ENCODE results near the gene TUBGCP3.
"Not testable (repeated sequence)": the region's sequence is repeated elsewhere in the genome, so short reads cannot be mapped to it uniquely, and the experiment has no call there.

The TUBGCP3 gene, protein sequence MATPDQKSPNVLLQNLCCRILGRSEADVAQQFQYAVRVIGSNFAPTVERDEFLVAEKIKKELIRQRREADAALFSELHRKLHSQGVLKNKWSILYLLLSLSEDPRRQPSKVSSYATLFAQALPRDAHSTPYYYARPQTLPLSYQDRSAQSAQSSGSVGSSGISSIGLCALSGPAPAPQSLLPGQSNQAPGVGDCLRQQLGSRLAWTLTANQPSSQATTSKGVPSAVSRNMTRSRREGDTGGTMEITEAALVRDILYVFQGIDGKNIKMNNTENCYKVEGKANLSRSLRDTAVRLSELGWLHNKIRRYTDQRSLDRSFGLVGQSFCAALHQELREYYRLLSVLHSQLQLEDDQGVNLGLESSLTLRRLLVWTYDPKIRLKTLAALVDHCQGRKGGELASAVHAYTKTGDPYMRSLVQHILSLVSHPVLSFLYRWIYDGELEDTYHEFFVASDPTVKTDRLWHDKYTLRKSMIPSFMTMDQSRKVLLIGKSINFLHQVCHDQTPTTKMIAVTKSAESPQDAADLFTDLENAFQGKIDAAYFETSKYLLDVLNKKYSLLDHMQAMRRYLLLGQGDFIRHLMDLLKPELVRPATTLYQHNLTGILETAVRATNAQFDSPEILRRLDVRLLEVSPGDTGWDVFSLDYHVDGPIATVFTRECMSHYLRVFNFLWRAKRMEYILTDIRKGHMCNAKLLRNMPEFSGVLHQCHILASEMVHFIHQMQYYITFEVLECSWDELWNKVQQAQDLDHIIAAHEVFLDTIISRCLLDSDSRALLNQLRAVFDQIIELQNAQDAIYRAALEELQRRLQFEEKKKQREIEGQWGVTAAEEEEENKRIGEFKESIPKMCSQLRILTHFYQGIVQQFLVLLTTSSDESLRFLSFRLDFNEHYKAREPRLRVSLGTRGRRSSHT

DNA sequence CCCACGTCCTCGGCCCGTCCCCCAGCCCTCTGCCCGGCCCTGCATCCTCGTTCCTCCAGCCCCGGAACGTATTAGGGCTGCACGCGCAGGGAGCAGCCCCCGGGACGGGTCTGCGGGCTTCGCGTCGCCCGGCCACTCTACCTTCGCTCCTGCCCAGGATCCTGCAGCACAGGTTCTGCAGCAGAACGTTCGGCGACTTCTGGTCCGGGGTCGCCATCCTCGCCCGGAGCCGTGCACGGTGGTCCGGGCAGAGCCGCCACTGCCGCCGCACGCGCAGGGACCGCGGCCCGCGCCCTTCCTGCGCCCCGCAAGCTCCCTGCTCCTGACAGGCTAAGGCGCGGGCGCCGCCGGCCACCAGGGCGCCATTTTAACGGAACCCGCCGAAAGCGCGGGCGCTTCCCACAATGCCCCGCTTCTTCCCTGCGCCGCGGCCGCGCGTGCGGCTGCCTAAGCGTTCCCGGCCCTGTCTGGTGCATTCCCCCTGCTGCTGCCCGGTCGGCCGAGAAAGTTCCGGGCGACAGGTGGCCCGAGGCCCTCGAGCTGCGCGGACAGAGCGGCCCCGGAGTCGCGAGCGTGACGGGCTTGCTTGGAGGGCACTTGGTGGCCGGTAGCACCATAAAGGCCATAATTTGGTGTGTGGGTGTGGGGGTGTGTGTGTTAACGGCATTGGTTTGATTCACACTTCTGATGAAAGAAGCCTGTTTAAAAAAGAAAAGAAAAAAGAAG lies at the start of gene TUBGCP3:
Gene TUBGCP3, minus strand, starts transcription at position 390 of the 726 bp plus-strand sequence. Its CDS starts 173 bp downstream, at position 217.
- DNase-seq, result peak; percentile 94

DNA sequence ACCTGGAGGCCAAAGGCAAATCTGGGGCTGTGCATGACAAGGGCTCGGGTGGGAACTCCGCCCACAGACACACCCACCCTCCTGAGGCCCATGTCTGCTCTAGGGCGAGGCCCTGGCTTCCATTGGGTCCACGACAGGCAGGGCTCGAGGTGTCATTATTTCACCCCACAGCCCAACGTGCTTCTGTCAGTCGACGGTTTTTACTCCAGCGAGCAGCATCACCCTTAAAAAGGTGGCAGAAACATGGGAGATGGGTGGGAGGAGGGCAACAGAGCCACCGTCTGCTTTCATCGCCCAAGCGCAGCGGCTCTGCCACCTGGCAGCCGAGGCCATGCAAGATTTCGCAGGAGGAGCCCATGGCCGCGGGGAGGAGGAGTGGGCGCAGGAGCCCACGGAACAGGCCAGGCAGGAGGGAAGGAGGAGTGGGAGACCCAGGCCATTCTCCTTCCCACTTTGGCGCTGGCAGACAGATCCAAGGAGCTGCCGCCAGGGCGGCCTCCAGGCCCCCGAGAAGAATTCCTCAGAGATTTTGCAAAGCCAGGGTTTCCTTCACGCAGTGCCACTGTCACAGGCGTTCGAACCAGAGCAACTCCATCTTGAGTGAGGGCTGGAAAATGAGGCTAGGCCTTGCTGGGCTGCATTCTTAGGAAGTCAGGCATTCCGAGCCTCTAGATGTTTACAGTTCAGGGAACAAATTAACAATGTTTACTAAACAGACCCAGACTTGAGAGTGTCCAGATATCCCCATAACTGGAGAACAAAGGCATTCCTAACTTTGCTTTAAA lies 49.3 kb upstream of the TUBGCP3 start:
- no peak for DNase-seq

DNA sequence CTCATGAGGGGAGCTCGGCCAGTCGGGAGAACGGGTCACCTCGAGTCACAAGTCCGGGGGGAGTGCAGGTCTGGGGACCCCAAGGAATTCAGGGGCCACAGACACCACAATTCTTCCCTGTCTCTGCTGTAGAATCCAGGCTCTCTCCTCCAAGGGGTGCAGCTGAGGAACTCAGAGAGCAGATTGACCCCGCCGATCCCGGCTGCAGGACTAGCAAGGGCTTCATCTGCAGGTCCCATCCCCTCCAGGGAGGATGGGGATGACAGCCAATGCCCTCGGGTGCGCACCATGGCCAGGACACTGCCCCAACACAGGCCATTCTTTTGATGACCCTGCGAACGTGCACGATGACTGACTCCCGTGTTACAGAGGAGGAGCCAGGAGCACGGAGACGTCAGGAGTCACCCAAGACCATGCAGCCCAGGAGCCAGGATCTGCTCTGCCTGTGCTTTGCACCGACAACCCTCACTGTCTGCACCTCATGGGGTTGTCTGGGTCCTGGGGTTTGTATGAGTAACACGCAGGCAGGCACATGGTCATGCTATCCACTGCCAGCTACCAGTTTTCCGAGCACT lies 48.5 kb upstream of the TUBGCP3 start:
- DNase-seq, result no peak

DNA sequence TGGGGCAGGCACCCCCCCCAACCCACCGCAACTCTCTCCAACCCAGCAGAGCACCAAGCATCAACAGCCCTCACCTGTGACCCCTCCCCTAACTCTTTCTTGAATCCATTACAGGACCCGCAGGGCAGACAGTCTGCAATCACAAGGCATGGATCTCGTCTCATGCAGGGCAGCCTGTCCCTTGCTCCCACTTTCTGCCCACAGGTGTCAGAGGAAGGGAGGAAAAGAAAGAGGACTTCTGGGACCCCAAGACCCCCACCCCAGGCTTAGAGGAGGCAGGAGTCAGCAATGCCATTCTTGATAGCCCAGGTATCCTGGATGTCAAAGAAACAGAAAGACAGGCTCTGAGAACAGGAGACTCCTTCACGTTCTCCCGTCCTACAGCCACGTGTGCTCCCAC lies 47.4 kb upstream of the TUBGCP3 start:
- no peak for DNase-seq

DNA sequence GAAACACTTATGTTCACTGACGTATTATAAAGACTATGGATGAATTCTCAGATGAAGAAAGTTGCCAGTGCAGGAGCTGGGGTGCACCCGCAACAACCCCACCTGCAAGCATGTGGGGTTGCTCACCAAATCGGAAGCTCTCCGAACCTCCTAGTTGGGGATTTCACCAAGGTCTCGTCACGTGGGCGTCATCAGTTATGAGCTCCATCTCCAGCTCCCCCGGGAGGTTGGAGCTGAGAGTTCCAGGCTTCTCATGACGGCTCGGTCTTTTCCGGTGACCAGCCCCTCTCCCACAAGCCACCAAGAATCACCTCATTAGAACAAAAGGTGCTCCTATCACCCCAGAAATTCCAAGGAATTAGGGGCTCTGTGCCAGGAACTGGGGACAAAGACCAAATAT lies 46.1 kb upstream of the TUBGCP3 start:
- DNase-seq, result no peak

DNA sequence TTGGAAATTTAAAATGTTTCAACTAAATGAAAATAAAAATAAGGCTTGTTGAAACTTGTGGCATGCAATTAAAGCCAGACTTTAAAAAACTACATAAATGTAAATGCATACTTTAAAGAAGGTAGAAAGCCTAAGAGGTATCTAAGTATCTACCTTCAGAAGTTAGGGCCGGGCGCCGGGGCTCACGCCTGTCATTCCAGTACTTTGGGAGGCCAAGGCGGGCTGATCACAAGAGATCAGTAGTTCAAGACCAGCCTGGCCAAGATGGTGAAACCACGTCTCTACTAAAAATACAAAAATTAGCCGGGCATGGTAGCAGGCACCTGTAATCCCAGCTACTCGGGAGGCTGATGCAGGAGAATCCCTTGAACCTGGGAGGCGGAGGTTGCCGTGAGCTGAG lies 42.3 kb upstream of the TUBGCP3 start:
- not testable (repeated sequence) for DNase-seq

DNA sequence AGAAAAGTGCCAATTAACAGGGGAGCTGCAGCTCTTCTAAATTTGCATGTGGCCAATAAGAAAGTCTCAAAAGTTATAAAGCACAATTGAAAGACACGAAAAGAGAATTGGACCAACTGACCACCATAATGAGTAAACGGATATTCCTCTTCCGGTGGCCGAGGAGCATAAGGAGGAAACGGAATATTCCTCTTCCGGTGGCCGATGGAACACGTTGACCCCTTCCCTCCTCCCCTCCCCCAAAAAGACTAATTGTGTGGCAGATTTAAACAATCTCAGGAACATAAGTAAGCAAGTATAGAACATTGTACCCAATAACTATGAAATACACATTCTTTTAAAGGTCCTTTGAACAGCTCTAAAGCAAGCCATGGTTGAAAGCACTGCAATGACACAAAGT lies 41.2 kb upstream of the TUBGCP3 start:
- DNase-seq, result no peak

DNA sequence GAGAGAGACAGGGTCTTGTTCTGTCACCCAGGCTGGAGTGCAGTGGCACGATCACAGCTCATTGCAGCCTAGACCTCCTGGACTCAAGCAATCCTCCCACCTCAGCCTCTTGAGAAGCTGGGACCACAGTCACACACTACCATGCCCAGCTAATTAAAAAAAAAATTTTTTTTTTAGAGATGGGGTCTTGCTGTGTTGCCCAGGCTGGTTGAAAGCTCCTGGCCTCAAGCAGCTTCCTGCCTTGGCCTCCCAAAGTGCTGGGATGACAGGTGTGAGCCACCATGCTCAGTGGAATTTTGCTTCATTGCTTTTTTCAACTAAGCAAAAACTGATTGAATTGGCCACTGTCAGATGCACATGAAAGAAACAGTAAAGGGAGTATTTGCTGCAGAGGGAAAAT lies 39.7 kb upstream of the TUBGCP3 start:
- not testable (repeated sequence) for DNase-seq

DNA sequence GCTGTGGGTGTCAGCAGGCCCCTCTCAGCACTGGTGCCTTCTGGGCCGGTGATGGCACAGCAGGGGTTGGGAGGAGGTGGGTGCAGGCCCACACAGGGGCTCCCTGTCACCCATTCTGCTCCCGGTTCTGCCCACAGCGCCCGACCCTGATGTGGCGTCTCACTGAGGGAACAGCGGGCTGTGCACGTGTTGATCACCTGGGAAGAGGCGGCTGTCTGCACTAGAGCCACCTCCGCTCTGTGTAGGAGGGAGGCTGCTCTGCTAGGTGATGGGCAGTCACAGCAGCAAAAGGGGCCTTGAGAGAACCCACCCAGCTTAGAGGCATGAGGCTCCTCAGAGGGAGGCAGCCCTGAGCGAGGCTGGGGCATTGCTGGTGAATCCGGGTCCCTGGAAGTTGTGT lies 39.2 kb upstream of the TUBGCP3 start:
- no peak for DNase-seq

DNA sequence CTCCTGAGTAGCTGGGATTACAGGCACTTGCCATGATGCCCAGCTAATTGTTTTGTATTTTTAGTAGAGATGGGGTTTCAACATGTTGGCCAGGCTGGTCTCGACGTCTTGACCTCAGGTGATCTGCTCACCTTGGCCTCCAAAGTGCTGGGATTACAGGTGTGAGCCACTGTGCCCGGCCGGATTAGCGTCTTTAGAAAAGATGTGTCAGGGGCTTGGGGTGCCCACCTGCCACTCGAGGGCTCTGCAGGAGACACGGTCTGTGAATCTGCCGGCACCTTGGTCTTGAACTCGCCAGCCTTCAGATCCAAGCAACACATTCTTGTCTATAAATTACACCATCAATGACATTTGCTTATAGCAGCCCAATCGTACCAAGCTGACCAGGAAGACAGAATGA lies 38.8 kb upstream of the TUBGCP3 start:
- DNase-seq, result no peak

DNA sequence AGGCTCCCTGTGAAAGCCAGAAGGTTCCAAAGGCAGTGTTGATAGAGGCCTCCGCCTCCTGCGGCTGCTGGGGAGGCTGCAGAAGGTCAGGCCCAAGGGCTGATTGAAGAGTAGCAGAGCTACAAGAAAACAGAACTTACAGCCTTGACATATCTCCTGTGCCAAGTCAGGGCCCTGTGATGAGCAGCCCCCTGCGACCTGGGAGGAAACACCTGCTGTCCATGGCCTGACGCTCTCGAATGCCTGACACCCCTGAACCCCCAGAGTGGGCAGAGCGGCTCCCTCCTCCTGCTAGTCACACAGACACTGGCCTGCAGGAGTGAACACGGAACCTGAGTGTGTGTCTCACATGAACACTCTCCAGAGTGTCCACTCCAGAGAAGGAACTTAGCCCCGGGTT lies 38.2 kb upstream of the TUBGCP3 start:
- no peak for DNase-seq

DNA sequence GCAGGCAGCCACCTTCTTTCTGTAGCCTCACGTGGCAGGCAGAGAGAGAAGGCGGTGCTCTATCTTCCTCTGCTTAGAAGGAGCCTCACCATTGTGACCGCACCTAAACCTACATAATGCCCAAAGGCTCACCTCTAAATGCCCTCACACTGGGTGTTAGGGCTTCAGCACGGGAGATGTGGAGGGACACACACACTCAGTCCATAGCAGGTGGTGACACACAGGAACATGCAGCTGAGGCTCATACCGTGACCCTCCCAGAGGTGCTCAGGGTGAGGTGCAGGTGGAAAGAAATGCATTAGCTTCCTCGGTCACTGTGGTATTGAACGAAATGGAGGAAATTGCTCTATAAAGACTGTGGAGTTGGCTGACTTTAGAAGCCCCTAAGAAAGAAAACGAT lies 37.7 kb upstream of the TUBGCP3 start:
- DNase-seq, result no peak

DNA sequence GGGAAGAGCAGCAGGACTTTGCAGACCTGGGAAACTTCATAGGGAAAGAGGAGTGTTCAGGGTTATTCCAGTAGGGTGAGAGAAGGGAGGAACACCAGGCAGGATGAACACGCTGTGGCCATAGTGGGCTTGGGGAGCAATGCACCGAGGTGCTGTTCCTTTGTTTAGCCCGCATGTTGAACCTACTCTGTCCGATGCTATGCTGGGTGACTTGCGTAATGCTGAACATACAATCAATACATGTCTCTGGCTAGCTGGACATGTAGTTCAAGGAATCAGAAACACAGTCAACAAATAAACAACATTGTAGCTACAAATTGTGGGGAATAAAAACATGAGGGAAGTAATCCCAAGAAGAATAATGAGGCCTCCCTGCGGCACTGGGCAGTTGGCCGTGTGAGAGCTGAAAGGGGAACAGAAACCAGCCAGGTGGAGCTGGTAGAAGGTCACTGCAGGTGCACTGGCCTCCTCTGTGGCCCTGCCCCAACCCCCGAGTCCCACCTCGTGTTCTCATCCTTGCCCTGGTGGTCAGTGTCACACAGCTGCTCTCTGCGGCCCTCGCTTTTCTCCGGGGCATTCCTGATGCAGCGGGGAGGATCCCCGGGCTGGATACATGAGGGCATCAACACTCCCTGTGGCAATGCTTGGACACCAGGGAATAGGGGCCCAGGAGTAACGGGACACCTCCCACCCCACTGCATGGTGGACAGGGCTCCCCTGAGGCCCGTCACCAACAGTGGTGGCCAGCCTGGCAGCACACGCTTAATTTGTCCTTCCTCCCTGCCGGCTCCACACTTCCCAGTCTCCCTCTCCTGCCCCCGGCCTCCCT lies 36.9 kb upstream of the TUBGCP3 start:
- DNase-seq, result no peak

DNA sequence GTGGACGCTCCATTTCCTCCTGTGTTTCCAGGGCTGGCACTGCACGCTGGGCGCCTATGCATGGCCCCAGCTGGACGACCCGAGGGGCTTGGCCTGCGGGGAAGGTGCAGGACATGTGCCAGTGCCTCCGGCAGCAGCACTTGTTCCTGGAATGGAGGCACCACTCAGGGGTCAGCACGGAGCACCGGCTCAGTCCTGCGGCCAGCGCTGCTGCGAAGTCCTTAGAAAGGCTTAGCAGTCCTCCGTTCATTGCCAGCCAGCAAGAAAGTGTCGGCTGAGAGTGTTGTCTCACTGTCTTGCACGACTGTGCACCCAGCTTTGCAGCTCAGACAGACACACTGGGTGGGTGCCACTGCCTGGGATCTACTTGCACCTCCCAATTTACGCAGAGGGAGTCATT lies 36.1 kb upstream of the TUBGCP3 start:
- no peak for DNase-seq

DNA sequence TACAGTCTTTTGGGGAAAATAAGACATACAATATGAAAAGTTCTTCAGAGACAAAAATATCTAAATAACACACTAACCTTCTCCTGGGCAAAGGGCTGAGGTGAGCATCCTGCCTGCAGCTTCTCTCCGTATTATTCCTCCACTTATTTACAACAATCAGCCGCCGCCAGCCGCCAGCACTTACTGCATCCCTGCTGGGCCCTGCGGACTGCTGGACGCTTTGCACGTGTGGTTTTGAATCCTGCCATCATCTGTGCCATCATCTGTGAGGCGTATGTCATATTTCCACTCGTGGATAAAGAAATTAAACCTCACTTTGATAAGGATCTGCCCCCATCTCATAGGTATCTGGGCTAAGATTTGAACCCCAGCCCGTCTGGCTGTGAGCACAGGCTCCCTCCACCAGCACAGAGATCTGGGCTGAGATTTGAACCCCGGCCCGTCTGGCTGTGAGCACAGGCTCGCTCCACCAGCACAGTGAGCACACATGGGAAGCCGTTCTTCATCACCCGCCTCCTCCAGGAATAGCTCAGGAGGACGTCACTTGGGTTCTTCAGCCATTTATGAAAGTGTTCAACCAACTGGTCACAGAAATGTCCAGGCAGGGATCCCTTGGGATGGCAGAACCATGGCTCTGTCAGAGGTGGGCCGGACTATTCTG lies 35.2 kb upstream of the TUBGCP3 start:
- no peak for DNase-seq

DNA sequence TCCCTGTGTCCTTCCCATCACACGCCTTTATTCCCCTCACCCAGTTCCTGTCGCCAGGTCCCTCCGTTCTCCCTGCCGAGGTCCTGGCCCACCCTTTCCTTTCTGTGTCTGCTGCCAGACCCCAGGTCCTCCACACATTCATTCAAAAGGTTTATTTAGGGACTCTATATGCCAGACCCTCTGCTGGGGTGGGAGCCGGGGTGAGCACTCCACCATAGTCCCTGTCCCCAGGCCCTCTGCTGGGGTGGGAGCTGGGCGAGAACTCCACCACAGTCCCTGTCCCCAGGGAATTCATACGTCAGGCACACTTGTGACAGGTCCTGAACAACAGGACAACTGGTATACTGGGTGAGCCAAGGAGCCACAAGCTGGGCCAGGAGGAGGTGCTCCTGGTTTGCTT lies 34.4 kb upstream of the TUBGCP3 start:
- DNase-seq, result no peak

DNA sequence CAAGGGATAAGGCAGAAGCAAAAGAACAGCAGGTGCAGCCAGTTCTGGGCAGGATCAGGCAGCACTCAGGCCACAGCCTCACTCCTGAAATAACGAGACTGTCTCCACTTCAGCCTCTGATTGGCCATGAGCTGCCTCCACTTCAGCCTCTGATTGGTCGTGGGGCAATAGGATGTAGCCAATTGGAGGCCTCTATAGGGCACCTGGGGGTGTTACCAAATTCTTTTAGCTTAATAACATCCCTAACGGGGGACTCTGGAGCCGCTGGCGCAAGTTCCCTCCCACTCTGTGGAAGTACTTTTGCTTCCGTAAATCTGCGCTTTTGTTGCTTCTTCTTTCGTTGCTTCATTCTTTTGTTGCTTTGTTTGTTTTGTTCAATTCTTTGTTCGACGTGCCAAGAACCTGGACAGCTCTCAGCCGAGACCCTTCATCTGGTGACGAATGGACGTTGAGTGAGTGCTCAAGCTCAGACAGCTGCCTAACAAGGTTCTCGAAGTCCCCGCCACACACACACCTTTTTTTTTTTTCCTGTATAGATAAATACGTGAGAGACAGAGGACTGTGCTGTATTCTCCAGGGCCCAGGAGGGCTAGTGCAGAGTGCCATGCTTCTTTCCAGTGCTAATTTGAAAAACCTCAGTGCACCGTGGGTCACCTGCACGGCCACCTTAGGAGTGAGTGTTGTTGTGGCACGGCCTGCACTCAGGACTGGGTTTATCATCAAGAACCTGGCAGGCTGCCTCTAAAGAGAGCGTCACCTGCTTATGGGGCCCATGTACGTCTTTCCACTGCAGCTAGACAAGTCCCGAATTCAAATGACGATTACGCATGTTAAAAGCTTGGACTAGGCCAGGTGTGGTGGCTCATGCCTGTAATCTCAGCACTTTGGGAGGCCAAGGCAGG lies 32.0 kb upstream of the TUBGCP3 start:
- DNase-seq, result peak; percentile 39

DNA sequence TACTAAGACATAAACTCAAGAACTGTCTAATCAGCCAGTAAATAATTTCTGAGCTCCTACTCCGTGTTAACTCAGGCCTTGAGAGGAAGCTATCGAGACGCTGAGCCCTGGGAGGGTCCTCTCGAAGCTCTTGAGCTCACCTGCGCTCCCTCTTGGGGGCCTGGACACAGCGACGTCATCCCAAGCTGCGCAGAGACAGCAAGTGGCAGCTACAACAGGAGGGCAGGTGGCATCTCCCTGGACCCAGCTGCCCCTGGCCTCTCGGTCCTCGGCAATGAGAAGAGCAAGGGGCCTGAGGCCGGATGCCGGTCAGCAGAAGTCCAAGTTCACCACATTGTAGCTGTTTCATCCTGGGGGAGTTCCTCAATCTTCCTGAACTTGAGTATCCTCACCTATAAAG lies 30.5 kb upstream of the TUBGCP3 start:
- no peak for DNase-seq

DNA sequence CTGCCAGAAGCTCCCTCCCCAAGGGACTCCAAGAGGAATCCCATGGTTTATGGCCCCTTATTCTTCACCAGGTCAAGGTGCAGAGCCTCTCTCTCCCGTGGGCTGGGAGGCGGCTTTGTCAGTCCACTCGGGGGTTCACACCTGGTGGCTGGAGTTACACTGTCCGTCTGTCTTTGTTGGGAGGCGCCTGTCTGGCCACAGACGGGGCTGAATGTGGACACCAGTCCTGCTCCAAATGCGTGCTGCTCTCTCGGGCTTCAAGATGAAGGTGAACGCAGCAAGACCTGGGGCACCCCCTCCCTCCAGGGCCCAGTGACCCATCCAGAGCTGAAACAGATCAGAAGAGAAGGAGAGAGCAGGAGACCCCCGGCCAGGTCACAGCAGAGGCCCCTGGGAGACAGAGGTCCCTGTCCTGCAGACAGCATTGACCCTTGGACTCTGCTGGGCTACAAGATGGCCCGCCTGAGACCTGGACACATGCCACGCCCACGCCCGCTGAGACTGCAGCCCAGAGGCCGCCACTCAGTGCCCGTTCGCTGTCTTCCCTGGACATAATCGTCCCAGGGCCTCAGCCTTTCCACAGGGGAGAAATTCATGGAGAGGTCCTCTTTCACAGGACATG lies 29.9 kb upstream of the TUBGCP3 start:
- DNase-seq, result no peak
